SU-DHL-6 (cell line): ENCODE results near the gene SPN.

Experiments
- H2AFZ ChIP-seq: fragments of 200-600 bp; sonication (generic); 2 replicates; pipeline ENCODE4 v1.6.1; 2014; ENCODE audit warnings: low read depth, mild to moderate bottlenecking, moderate library complexity, mixed read lengths, antibody characterized with exemption, low read length; ENCODE audit not compliant: severe bottlenecking
- H3F3A ChIP-seq: fragments of 200-600 bp; shearing (Covaris generic); 2 replicates; pipeline ENCODE4 v1.6.0; 2016; ENCODE audit warnings: antibody characterized with exemption, mild to moderate bottlenecking; ENCODE audit not compliant: insufficient read depth
- H3K27ac ChIP-seq: fragments of 200-600 bp; sonication (generic); 2 replicates; pipeline ENCODE4 v1.5.1; 2016; ENCODE audit warnings: low read depth, mild to moderate bottlenecking, low read length, moderate library complexity, mixed read lengths
- H3K27me3 ChIP-seq: fragments of 200-600 bp; sonication (generic), shearing (Covaris generic); 2 replicates; pipeline ENCODE4 v1.6.0; 2014; ENCODE audit warnings: mild to moderate bottlenecking, low read length
- H3K36me3 ChIP-seq: fragments of 200-600 bp; sonication (generic); 2 replicates; pipeline ENCODE4 v1.6.1; 2014; ENCODE audit warnings: mild to moderate bottlenecking, low read length, mixed read lengths
- H3K4me2 ChIP-seq: fragments of 300-600, 200-600 bp; shearing (Covaris generic), sonication (generic); 2 replicates; pipeline ENCODE4 v1.6.0; 2014; ENCODE audit warnings: low read length, low read depth, mild to moderate bottlenecking; ENCODE audit not compliant: poor library complexity, severe bottlenecking
- H3K4me3 ChIP-seq: fragments of 200-600 bp; sonication (generic); 2 replicates; pipeline ENCODE4 v1.5.1; 2014; ENCODE audit warnings: antibody characterized with exemption, low read length, mild to moderate bottlenecking, mixed read lengths; ENCODE audit not compliant: insufficient read depth, poor library complexity, severe bottlenecking
- H3K79me2 ChIP-seq: fragments of 200-600 bp; sonication (generic); 2 replicates; pipeline ENCODE4 v1.6.1; 2014; ENCODE audit warnings: mild to moderate bottlenecking, low read length, moderate library complexity; ENCODE audit not compliant: insufficient read depth
- H3K9ac ChIP-seq: fragments of 200-600 bp; sonication (generic); 2 replicates; pipeline ENCODE4 v1.7.0; 2014; ENCODE audit warnings: mild to moderate bottlenecking, low read length
- H3K9me2 ChIP-seq: fragments of 200-600 bp; sonication (generic); replicated peaks from 2 replicates; pipeline ENCODE4 v1.6.1; 2014; ENCODE audit warnings: low read length; ENCODE audit not compliant: insufficient read depth
- H3K9me3 ChIP-seq: fragments of 200-600 bp; sonication (generic); 2 replicates; pipeline ENCODE4 v1.6.1; 2014; ENCODE audit warnings: low read length, mixed read lengths; ENCODE audit not compliant: insufficient read depth
- H4K20me1 ChIP-seq: fragments of 200-600 bp; sonication (generic); 2 replicates; pipeline ENCODE4 v1.6.1; 2014; ENCODE audit warnings: low read depth, mild to moderate bottlenecking, antibody characterized with exemption, low read length, moderate library complexity, mixed read lengths
- EZH2phosphoT487 ChIP-seq: fragments of 200-600 bp; sonication (generic), shearing (Covaris generic); conservative IDR thresholded peaks from 2 replicates; pipeline ENCODE4 v1.6.1; 2018; ENCODE audit warnings: mild to moderate bottlenecking, antibody characterized with exemption, low read length, moderate library complexity, mixed read lengths
- TF ChIP-seq, protein P1 (sequence below): fragments of 200-600 bp; sonication (generic); IDR thresholded peaks from one replicate; pipeline ENCODE4 v1.5.1; 2017; ENCODE audit warnings: antibody characterized with exemption, mild to moderate bottlenecking, low read length, moderate library complexity; ENCODE audit not compliant: insufficient read depth, poor library complexity, severe bottlenecking

SPN gene

DNA sequence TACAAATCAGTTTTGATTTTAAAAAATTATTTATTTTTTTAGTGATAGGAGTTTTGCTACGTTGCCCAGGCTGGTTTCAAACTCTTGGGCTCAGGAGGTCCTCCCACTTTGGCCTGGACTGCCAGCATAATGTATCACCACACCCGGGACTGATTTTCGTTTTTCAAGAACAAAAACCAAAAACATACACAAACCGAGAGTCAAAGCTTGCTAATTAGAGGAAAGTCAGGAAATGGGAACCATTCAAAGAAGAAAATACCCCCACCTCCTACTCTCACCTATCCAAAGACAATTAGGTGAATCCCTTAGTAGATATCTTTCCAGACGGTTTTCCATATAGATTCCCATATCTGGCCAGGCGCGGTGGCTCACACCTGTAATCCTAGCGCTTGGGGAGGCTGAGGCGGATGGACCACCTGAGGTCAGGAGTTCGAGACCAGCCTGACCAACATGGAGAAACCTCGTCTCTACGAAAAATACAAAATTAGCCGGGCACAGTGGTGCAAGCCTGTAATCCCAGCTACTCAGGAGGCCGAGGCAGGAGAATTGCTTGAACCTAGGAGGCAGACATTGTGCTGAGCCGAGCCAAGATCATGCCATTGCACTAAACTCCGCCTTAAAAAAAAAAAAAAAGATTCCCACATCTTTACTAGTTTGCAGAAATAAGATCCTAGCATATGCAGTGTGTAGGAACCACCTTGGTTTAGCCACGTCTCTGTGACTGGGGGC is 883 bp upstream of the SPN start:
- no peaks in the 10 kb centered on the region for H4K20me1 ChIP-seq
- no peak overlapping the region for H3K27ac ChIP-seq
- H2AFZ ChIP-seq: no peak overlapping the region
- H3K9me2 ChIP-seq: no peaks in the 10 kb centered on the region
- H3K4me3 ChIP-seq: no peak overlapping the region
- H3K79me2 ChIP-seq: no peaks in the 10 kb centered on the region
- no peaks in the 10 kb centered on the region for H3K27me3 ChIP-seq
- no peaks in the 10 kb centered on the region for H3F3A ChIP-seq
- H3K36me3 ChIP-seq: no peaks in the 10 kb centered on the region
- no peak overlapping the region for H3K4me2 ChIP-seq
- no peaks in the 10 kb centered on the region for H3K9me3 ChIP-seq
- TF ChIP-seq EZH2phosphoT487: no peak
- TF ChIP-seq, protein P1, sequence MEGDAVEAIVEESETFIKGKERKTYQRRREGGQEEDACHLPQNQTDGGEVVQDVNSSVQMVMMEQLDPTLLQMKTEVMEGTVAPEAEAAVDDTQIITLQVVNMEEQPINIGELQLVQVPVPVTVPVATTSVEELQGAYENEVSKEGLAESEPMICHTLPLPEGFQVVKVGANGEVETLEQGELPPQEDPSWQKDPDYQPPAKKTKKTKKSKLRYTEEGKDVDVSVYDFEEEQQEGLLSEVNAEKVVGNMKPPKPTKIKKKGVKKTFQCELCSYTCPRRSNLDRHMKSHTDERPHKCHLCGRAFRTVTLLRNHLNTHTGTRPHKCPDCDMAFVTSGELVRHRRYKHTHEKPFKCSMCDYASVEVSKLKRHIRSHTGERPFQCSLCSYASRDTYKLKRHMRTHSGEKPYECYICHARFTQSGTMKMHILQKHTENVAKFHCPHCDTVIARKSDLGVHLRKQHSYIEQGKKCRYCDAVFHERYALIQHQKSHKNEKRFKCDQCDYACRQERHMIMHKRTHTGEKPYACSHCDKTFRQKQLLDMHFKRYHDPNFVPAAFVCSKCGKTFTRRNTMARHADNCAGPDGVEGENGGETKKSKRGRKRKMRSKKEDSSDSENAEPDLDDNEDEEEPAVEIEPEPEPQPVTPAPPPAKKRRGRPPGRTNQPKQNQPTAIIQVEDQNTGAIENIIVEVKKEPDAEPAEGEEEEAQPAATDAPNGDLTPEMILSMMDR: no peak
- no peak overlapping the region for H3K9ac ChIP-seq

- H3F3A ChIP-seq: no peaks in the 10 kb centered on the region
- H3K4me2 ChIP-seq: no peak overlapping the region
- no peak overlapping the region for H3K9ac ChIP-seq
- H3K36me3 ChIP-seq: no peaks in the 10 kb centered on the region
- H3K27me3 ChIP-seq: no peaks in the 10 kb centered on the region
- H3K9me3 ChIP-seq: no peaks in the 10 kb centered on the region
- no peaks in the 10 kb centered on the region for H4K20me1 ChIP-seq
- H3K9me2 ChIP-seq: no peaks in the 10 kb centered on the region
- no peaks in the 10 kb centered on the region for H3K79me2 ChIP-seq
- no peak overlapping the region for H3K4me3 ChIP-seq
- H3K27ac ChIP-seq: no peak overlapping the region
- TF ChIP-seq, protein P1: no peak
- no peak for TF ChIP-seq EZH2phosphoT487
- H2AFZ ChIP-seq: no peak overlapping the region
These were observed 375 bp upstream of the SPN start for GRCh38 chr16:29662729-29663015.

DNA sequence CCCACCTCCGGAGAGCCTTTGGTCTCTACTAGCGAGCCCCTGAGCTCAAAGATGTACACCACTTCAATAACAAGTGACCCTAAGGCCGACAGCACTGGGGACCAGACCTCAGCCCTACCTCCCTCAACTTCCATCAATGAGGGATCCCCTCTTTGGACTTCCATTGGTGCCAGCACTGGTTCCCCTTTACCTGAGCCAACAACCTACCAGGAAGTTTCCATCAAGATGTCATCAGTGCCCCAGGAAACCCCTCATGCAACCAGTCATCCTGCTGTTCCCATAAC is 702 bp downstream of the SPN start:
- Histone ChIP-seq H3K4me2 (peak overlapping the region; percentile 32), H3K27me3 (no peaks in the 10 kb centered on the region), H3K79me2 (no peaks in the 10 kb centered on the region), H3F3A (no peaks in the 10 kb centered on the region), H3K4me3 (no peak overlapping the region), H3K9ac (peak overlapping the region; percentile 35; the same call in 1 of the 2 replicates), H3K36me3 (no peaks in the 10 kb centered on the region), H4K20me1 (no peaks in the 10 kb centered on the region), H3K27ac (no peak overlapping the region), H2AFZ (no peak overlapping the region), H3K9me2 (no peaks in the 10 kb centered on the region), H3K9me3 (no peaks in the 10 kb centered on the region)
- TF ChIP-seq EZH2phosphoT487: no peak
- TF ChIP-seq, protein P1: no peak
